Tibial nerve (tissue), 4 donors: ENCODE results near the gene SH3TC2. TPM values are rescaled to one million over a fixed set of nuclear protein-coding genes. Genes with fewer than 3 reads are reported as not detected.

ENCODE experiments used
- DNase-seq, 2 donors: peaks; one replicate each; pipeline ENCODE4 v3.0.0-alpha.2; 2019; ENCODE audit warnings: low spot score in 2 of 2
- H3K27ac ChIP-seq, 4 donors: fragments of 200-600 bp; sonication (generic) in 3 of 4; one replicate each; pipeline ENCODE4 v1.5.1; 2017 to 2019; ENCODE audit warnings: mild to moderate bottlenecking in 1 of 4
- H3K27me3 ChIP-seq, 2 donors: fragments of 200-600 bp; sonication (generic) in 1 of 2; one replicate each; pipeline versions ENCODE4 v1.5.1 to v1.6.0; 2017 to 2019
- H3K36me3 ChIP-seq, 3 donors: fragments of 200-600 bp; sonication (generic); one replicate each; pipeline ENCODE4 v1.5.1; 2018 to 2019
- H3K4me1 ChIP-seq, 4 donors: fragments of 200-600 bp; sonication (generic) in 3 of 4; one replicate each; pipeline ENCODE4 v1.5.1; 2017 to 2019
- H3K4me3 ChIP-seq, 4 donors: fragments of 200-600 bp; sonication (generic) in 3 of 4; one replicate each; pipeline ENCODE4 v1.5.1; 2017 to 2019; ENCODE audit warnings: mild to moderate bottlenecking in 1 of 4, moderate library complexity in 1 of 4
- H3K9me3 ChIP-seq, 4 donors: fragments of 200-600 bp; sonication (generic) in 3 of 4; one replicate each; pipeline ENCODE4 v1.5.1; 2017 to 2019
- EP300 ChIP-seq, 2 donors: sonication (generic); formaldehyde crosslinking; IDR thresholded peaks; one replicate each; pipeline ENCODE4 v1.6.1; 2017; ENCODE audit warnings: antibody characterized with exemption in 2 of 2, mild to moderate bottlenecking in 1 of 2
- POLR2A ChIP-seq, 2 donors: fragments of 450-650 bp; IDR thresholded peaks; one replicate each; pipeline ENCODE4 v1.6.1; 2017; ENCODE audit warnings: antibody characterized with exemption in 2 of 2, mild to moderate bottlenecking in 2 of 2, moderate library complexity in 2 of 2
- WGBS, 2 donors: methylation state at CpG; one replicate each; pipeline ENCODE4 v1.1.5; 2018; 5-methylcytosine and 5-hydroxymethylcytosine counted together
- total RNA-seq, 4 donors: library from RNA; depleted of rRNA; stranded (reverse); fragments of >200 nt; gene quantifications; one replicate each; pipeline ENCODE4 v1.1.0, GENCODE V29; 2016
- TF ChIP-seq, protein P1 (sequence below), 5 experiments: fragments of 200-600 bp in 3 of 5; fragments of 450-650 bp in 2 of 5; sonication (generic) in 3 of 5; IDR thresholded peaks; one replicate each; pipeline ENCODE4 v1.5.1; 2016 to 2019; ENCODE audit warnings: antibody characterized with exemption in 5 of 5, mild to moderate bottlenecking in 3 of 5, moderate library complexity in 2 of 5

SH3TC2 gene
- total RNA-seq, 4 donors from 2014 or later, result 37.2 to 92.1 (median 83.9) TPM

DNA sequence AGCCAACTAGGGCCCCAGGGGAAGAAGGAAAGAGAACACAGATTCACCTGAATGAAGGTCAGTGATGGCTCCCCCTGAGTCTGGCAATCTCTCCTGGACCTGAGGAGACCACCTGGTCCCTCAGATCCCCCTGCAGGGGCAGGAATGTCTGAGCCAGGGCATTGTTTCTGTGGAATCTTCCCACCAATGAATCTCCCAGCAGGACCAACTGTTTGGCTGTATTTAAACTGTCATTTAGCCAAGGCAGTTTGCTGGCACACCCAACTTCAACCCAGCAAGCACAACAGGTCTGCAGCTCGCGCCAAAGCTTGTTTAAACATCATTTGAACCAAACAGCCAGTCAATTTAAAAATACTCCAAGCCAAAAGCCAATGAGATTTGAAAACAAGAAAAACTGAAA, 92.6 kb downstream of the SH3TC2 start:
- no peaks in the 10 kb centered on the region for H3K27me3 ChIP-seq
- TF ChIP-seq POLR2A (IDR thresholded peaks at IDR 0.05) (no peak), EP300 (IDR thresholded peaks at IDR 0.05) (no peak)
- TF ChIP-seq, protein P1, sequence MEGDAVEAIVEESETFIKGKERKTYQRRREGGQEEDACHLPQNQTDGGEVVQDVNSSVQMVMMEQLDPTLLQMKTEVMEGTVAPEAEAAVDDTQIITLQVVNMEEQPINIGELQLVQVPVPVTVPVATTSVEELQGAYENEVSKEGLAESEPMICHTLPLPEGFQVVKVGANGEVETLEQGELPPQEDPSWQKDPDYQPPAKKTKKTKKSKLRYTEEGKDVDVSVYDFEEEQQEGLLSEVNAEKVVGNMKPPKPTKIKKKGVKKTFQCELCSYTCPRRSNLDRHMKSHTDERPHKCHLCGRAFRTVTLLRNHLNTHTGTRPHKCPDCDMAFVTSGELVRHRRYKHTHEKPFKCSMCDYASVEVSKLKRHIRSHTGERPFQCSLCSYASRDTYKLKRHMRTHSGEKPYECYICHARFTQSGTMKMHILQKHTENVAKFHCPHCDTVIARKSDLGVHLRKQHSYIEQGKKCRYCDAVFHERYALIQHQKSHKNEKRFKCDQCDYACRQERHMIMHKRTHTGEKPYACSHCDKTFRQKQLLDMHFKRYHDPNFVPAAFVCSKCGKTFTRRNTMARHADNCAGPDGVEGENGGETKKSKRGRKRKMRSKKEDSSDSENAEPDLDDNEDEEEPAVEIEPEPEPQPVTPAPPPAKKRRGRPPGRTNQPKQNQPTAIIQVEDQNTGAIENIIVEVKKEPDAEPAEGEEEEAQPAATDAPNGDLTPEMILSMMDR (IDR thresholded peaks at IDR 0.05), result no peak
- WGBS, 2 donors, result 66 to 71% methylated on average over 2 of the region's 2 CpGs
- H3K9me3 ChIP-seq, result no peaks in the 10 kb centered on the region
- H3K27ac ChIP-seq, result no peak overlapping the region
- no peaks in the 10 kb centered on the region for H3K36me3 ChIP-seq
- peaks cover 0 to 44% (median 6%) of the 10 kb centered on the region in 4 donors for H3K4me1 ChIP-seq
- no peak overlapping the region for H3K4me3 ChIP-seq
- no peak for DNase-seq

DNA sequence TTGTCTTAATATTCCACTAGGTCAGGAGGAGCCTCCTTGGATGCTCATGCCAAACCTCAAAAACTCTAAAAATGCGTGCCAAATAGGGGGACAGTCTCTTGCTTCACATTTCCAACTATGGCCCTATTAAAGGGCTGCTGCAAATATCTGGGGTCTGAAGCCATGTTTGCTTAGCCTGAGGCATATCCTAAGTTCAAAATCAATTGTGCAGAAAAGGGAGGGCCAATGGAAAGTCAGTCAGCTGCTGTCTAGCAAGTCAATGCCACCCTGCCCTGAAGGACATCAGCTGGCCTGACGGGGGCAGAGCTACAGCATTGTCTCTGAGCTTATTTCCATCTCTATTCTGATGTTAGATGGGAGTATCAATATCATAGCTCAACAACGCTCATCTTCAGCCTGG, 93.6 kb downstream of the SH3TC2 start:
- H3K27ac ChIP-seq, result peak overlapping the region in 1 of 4 donors; percentile 20
- H3K4me1 ChIP-seq, result peaks cover 0 to 44% (median 6%) of the 10 kb centered on the region in 4 donors
- no peaks in the 10 kb centered on the region for H3K27me3 ChIP-seq
- WGBS, 2 donors, result 52 to 68% methylated on average over 3 of the region's 3 CpGs
- H3K4me3 ChIP-seq, result no peak overlapping the region
- H3K9me3 ChIP-seq, result no peaks in the 10 kb centered on the region
- DNase-seq, result no peak
- TF ChIP-seq POLR2A (IDR thresholded peaks at IDR 0.05) (no peak), EP300 (IDR thresholded peaks at IDR 0.05) (no peak)
- TF ChIP-seq, protein P1 (IDR thresholded peaks at IDR 0.05), result no peak
- H3K36me3 ChIP-seq, result no peaks in the 10 kb centered on the region

DNA sequence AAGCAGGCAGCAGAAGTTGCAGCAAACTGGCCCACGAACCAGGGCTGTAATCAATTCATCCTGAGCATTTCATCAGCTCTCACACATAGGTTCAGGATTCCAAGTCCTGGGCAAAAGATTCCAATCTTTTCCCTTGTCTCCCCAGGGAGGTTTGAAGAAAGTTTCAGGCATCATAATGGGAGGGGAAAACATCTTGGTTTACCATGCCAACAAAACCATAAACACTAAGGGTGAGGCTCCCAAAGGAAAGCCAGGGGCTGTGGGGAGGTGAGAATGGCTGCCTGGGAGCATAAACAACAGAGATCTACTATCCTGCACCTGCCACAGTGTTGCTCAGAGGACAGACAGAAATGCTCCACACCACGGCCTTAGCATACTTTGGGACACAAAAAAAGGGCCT, 94.6 kb downstream of the SH3TC2 start:
- Histone ChIP-seq H3K36me3 (no peaks in the 10 kb centered on the region), H3K27me3 (no peaks in the 10 kb centered on the region), H3K4me1 (peaks cover 0 to 38% (median 4%) of the 10 kb centered on the region in 4 donors), H3K27ac (no peak overlapping the region), H3K9me3 (no peaks in the 10 kb centered on the region), H3K4me3 (no peak overlapping the region)
- 74 to 86% methylated on average over 2 of the region's 2 CpGs for WGBS, 2 donors
- no peak for DNase-seq
- TF ChIP-seq EP300 (IDR thresholded peaks at IDR 0.05) (no peak), POLR2A (IDR thresholded peaks at IDR 0.05) (no peak)

DNA sequence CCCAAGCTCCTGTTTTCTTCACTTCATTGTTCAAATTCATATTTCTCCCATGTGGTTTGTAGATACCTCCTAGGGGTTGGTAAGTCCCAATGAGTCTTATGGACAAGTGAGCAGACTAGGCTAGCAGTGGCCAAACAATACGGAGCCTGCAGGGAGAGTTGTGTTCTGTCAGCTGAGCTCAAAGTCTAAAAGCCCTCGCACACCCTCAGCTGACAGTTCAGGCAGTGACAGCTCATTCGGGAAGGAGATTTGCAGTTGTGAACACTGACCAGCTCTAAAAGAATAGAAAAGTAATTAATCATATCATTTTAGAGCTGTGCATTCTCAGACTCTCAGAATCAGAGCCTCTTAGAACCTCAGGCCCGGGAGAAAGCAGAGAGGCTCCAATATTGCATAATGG, 95.1 kb downstream of the SH3TC2 start:
- H3K36me3 ChIP-seq, result no peaks in the 10 kb centered on the region
- no peak for DNase-seq
- no peaks in the 10 kb centered on the region for H3K27me3 ChIP-seq
- H3K9me3 ChIP-seq, result no peaks in the 10 kb centered on the region
- TF ChIP-seq EP300 (IDR thresholded peaks at IDR 0.05) (no peak), POLR2A (IDR thresholded peaks at IDR 0.05) (no peak)
- TF ChIP-seq, protein P1 (IDR thresholded peaks at IDR 0.05), result no peak
- no peak overlapping the region for H3K4me3 ChIP-seq
- no peak overlapping the region for H3K27ac ChIP-seq
- peaks cover 0 to 33% (median 2%) of the 10 kb centered on the region in 4 donors for H3K4me1 ChIP-seq
- 76 to 89% methylated on average over 4 of the region's 4 CpGs for WGBS, 2 donors

DNA sequence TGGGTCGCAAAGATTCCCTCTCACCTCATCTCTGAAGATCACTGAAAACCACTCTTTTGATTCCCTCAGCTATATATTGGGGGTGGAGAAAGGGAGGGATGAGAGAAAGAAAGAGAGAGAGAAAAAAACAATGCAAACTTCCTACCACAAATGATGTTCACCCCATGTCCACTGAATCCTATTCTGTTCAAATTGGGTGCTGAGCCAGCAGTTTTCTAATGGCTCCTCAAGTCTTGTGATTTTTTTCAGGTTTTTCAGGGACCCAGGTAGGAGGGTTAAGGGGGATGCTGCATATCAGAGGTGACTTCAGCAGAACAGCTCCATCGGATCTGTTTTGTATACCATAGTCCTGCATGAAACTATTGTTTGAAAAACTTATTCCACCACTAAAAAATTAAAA, 95.9 kb downstream of the SH3TC2 start:
- Histone ChIP-seq H3K4me1 (peaks cover 0 to 29% (median 2%) of the 10 kb centered on the region in 4 donors), H3K4me3 (no peak overlapping the region), H3K27ac (no peak overlapping the region), H3K9me3 (no peaks in the 10 kb centered on the region), H3K36me3 (no peaks in the 10 kb centered on the region), H3K27me3 (no peaks in the 10 kb centered on the region)
- DNase-seq, result no peak
- TF ChIP-seq, protein P1 (IDR thresholded peaks at IDR 0.05), result no peak
- no peak for TF ChIP-seq EP300 (IDR thresholded peaks at IDR 0.05)
- 94 to 97% methylated on average over 2 of the region's 2 CpGs for WGBS, 2 donors

DNA sequence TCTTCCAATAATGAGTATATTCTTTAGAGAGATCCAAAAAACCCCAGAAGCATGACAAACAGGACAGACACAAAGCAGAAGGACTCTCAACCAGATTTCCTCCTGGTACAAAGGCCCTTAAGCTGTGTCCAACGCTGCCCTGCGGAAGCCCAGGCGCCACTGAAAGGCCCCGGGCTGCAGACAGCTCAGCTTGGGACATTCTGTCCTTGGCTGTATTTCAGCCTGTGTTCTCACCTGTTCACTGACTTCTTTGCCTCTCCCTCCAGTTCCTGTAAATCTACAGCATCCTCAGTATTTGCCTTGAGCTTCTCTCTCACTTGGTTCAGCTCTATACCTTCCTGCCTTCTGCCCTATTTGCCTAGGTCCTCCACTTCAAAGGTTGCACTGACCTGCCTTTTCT, 96.5 kb downstream of the SH3TC2 start:
- H3K27ac ChIP-seq, result peak overlapping the region in 1 of 4 donors; percentile 52
- no peaks in the 10 kb centered on the region for H3K9me3 ChIP-seq
- H3K4me1 ChIP-seq, result peaks cover 0 to 31% (median 2%) of the 10 kb centered on the region in 4 donors
- 77 to 85% methylated on average over 4 of the region's 4 CpGs for WGBS, 2 donors
- DNase-seq, result no peak
- H3K36me3 ChIP-seq, result no peaks in the 10 kb centered on the region
- no peak overlapping the region for H3K4me3 ChIP-seq
- no peaks in the 10 kb centered on the region for H3K27me3 ChIP-seq
- TF ChIP-seq EP300 (IDR thresholded peaks at IDR 0.05) (no peak), POLR2A (IDR thresholded peaks at IDR 0.05) (no peak)
- TF ChIP-seq, protein P1 (IDR thresholded peaks at IDR 0.05), result no peak
